Heart left ventricle (tissue), 13 donors: ENCODE results near the gene EDA.

Experiments
- CTCF ChIP-seq, 12 donors: fragments of 200-600 bp; sonication (generic) in 4 of 12; IDR thresholded peaks; one replicate each; pipeline versions ENCODE4 v1.5.0 to v1.8.0; 2018 to 2022; ENCODE audit warnings: antibody characterized with exemption in 12 of 12, mild to moderate bottlenecking in 5 of 12
- POLR2A ChIP-seq, 2 donors: fragments of 450-650 bp; IDR thresholded peaks; one replicate each; pipeline ENCODE4 v1.6.1; 2017; ENCODE audit warnings: antibody characterized with exemption in 2 of 2, mild to moderate bottlenecking in 2 of 2, moderate library complexity in 2 of 2
- donor health status: ischemic (EF 13 %, LVEDD 7.1; RV severe dilation, severe dysfunction).
- donor health status: DM: no; HTN: yes; CAD: no.
- donor health status: DM: no; HTN: no; CAD: no.
- donor health status: ischemic (EF 25% LVEDD 6.9; RV normal size, moderate dysfunction).
- donor health status: ischemic (EF 25% LVEDD 5.7; RV mildly dilated, moderate dysfunction).
- donor health status: ischemic (EF 35%, LVEDD 5.7; RV mildly dilated, moderate dysfunction).
- donor health status: nonischemic (EF 11% LVEDD 7.7; RV severe dilation, severe dysfunction).
- donor health status: DM: yes; HTN: yes; CAD: no.
- donor health status: PGD.
- donor health status: ischemic (EF 29% LVEDD 5.4; RV normal size, mild dysfunction).
- donor health status: nonischemic (EF 23%, LVEDD 6.1; RV moderate dilation, normal function).

DNA sequence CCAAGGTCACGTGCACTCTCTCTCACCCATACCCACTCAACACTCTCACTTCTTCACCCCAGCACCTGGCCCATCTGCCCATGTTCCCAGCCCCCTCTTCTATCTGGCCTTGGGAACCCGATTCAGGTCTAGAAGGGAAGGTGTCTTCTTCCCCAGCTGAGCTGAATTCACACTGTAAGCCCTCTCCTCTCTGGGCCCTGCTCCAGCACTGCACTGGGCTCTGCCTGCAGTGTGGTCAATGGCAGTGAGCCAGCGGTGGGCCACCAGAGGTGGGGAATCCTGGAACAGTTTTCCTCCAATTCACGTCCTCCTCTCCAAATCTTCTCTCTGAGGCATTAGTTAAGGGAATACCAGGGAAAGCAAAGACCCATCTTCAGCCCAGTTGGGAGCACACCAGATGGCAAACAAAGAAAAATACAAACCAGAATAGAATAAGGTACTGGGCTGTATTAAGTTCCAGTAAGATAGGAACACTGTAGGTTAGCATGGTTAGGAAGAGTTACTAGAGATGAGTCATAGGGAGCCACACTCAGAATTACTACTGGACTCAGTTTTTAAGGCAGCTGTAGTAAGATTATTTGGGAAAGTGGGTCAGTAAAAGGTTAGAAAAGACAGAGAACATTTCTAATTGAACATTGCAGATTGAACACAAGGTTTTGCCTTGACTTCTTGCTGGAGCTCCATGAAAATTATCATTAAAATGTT, 428.8 kb downstream of the EDA start:
- TF ChIP-seq CTCF (IDR thresholded peaks at IDR 0.05) (no peak), POLR2A (IDR thresholded peaks at IDR 0.05) (no peak)
